ENCODE results near the gene EFHC2. TPM values are rescaled to one million over a fixed set of nuclear protein-coding genes. Genes with fewer than 3 reads are reported as not detected.

EFHC2 gene
- total RNA-seq, 1 experiment from 2014 or later = not detected

DNA sequence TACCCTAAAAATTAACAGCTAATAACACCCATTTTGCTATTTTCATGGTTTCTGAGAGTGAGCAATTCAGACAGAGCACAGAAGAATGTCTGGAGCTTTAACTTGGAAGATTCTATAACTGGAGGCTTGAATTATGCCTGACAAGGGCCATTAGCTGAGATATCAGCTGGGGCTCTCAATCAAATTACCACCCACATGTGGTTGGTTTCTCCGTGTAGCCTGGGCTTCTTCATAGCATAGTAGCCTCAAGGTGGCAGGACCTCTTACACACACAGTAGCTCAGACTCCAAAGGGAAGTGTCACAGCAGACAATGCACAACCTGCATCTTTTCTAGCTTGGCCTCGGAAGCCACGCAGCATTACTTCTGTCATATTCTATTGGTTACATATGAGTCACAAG is 127.3 kb downstream of the EFHC2 start:
- POLR2A ChIA-PET = no interaction called here
- RAD21 ChIA-PET (ENCODE audit: low non-redundant PET in 1 of 2, low total read pairs in 2 of 2, uncharacterized antibody in 2 of 2, unreplicated experiment in 2 of 2) = no interaction called here
- H3K27ac ChIP-seq (ENCODE audit: low read depth, low read length) = no peak overlapping the region
- no peak for DNase-seq (ENCODE audit: low read depth, low spot score)
- intact Hi-C loops (cut with micrococcal nuclease) = no loop called here
- H3K4me1 ChIP-seq (ENCODE audit: control insufficient read depth in 1 of 2, insufficient read depth in 2 of 2, low read length in 2 of 2) = no peaks in the 10 kb centered on the region
- no peaks in the 10 kb centered on the region for H3K79me2 ChIP-seq (ENCODE audit: insufficient read depth, low read length)
- ATAC-seq = no peak
- no peak overlapping the region for H3K9ac ChIP-seq (ENCODE audit: low read length)
- H3K36me3 ChIP-seq (ENCODE audit: control insufficient read depth in 1 of 2, insufficient read depth in 2 of 2, low read length in 2 of 2) = no peaks in the 10 kb centered on the region
- no peak for TF ChIP-seq ELF1 (IDR thresholded peaks at IDR 0.05; ENCODE audit: borderline replicate concordance, low read depth)
- no peak for TF ChIP-seq YY1 (IDR thresholded peaks at IDR 0.05; ENCODE audit: extremely low read depth, insufficient replicate concordance, low read depth, low read length)
- no peak for TF ChIP-seq ATF3 (IDR thresholded peaks at IDR 0.05)
- TF ChIP-seq, protein P1, sequence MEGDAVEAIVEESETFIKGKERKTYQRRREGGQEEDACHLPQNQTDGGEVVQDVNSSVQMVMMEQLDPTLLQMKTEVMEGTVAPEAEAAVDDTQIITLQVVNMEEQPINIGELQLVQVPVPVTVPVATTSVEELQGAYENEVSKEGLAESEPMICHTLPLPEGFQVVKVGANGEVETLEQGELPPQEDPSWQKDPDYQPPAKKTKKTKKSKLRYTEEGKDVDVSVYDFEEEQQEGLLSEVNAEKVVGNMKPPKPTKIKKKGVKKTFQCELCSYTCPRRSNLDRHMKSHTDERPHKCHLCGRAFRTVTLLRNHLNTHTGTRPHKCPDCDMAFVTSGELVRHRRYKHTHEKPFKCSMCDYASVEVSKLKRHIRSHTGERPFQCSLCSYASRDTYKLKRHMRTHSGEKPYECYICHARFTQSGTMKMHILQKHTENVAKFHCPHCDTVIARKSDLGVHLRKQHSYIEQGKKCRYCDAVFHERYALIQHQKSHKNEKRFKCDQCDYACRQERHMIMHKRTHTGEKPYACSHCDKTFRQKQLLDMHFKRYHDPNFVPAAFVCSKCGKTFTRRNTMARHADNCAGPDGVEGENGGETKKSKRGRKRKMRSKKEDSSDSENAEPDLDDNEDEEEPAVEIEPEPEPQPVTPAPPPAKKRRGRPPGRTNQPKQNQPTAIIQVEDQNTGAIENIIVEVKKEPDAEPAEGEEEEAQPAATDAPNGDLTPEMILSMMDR (IDR thresholded peaks at IDR 0.05 in 2 of 3, conservative IDR thresholded peaks at IDR 0.05 in 1 of 3; ENCODE audit: borderline replicate concordance in 1 of 3, insufficient read depth in 1 of 3, low read depth in 2 of 3, low read length in 2 of 3) = no peak
- TF ChIP-seq POLR2A (IDR thresholded peaks at IDR 0.05; ENCODE audit: borderline replicate concordance, extremely low read depth, insufficient read depth, insufficient read length) = no peak
- no peak for TF ChIP-seq SP1 (IDR thresholded peaks at IDR 0.05; ENCODE audit: low read depth)
- TF ChIP-seq SRF (IDR thresholded peaks at IDR 0.05; ENCODE audit: low read depth) = no peak
- no peak for TF ChIP-seq RAD21 (IDR thresholded peaks at IDR 0.05; ENCODE audit: low read depth)
- no peak for TF ChIP-seq JUND (IDR thresholded peaks at IDR 0.05)
- TF ChIP-seq TCF7L2 (IDR thresholded peaks at IDR 0.05; ENCODE audit: borderline replicate concordance, extremely low read depth, insufficient read depth, insufficient read length) = no peak
- no peak for TF ChIP-seq ZBTB33 (IDR thresholded peaks at IDR 0.05; ENCODE audit: extremely low read depth, insufficient replicate concordance, low read length)
- CTCF ChIA-PET = no interaction called here
- no TSS peak for BruUV-seq (replicated peaks)
- no peaks in the 10 kb centered on the region for H3K9me2 ChIP-seq (ENCODE audit: insufficient read depth)
- no peak overlapping the region for H3K4me3 ChIP-seq (replicated peaks in 1 of 2; ENCODE audit: low read depth in 1 of 2, low read length in 2 of 2)
- no peaks in the 10 kb centered on the region for H3K9me3 ChIP-seq (ENCODE audit: control insufficient read depth in 1 of 2, insufficient read depth in 1 of 2, low read depth in 1 of 2, low read length in 2 of 2)
- H3K4me2 ChIP-seq (ENCODE audit: low read length) = no peak overlapping the region
- H4K20me1 ChIP-seq (ENCODE audit: insufficient read depth) = no peaks in the 10 kb centered on the region
- H2AFZ ChIP-seq (ENCODE audit: low read depth, low read length, poor library complexity, severe bottlenecking) = no peak overlapping the region
- H3K27me3 ChIP-seq (ENCODE audit: insufficient read depth, low read length) = no peaks in the 10 kb centered on the region
